LNCAP (cell line): ENCODE data around the gene FBF1.

Experiments
- TF ChIP-seq, protein P1 (sequence below): fragments of 450-650 bp; IDR thresholded peaks from 2 replicates; pipeline ENCODE4 v1.5.1; 2017; ENCODE audit warnings: mild to moderate bottlenecking

FBF1 gene

DNA sequence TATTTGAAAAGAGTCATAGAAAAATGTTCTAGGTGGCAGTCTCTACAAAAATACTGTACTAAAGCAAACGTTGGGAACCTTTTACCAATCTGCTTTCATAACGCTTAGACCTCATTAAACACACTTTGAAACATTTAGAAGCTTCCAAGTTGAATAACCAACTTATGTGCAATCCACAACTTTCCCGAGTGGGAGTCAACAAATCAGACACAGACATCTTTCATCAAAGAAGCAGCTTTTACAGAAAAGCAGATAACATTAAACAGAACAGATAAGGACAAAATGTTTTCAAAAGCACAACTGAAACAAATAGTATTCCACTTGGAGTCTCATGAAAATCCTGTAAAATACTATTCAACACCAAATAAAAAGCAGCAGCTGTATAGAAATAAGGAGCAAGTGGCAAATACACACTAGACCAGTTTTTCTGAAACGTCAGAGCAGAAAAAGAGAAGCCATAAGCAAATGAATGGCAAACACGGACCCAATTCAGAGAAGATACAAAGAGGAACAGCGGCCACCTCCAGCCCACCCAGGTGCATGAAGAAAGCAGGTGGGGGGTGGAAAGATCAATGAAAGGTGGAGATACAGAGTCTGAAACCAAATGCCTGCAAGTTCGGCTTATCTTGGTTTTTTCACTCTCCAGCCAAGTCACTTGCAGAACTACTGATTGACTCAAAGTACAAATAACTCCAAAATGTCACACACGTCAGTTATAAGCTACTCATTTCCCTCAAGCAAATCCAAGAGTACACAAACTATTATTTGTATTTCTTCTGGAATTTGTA, 18.4 kb upstream of the FBF1 start:
- TF ChIP-seq, protein P1, sequence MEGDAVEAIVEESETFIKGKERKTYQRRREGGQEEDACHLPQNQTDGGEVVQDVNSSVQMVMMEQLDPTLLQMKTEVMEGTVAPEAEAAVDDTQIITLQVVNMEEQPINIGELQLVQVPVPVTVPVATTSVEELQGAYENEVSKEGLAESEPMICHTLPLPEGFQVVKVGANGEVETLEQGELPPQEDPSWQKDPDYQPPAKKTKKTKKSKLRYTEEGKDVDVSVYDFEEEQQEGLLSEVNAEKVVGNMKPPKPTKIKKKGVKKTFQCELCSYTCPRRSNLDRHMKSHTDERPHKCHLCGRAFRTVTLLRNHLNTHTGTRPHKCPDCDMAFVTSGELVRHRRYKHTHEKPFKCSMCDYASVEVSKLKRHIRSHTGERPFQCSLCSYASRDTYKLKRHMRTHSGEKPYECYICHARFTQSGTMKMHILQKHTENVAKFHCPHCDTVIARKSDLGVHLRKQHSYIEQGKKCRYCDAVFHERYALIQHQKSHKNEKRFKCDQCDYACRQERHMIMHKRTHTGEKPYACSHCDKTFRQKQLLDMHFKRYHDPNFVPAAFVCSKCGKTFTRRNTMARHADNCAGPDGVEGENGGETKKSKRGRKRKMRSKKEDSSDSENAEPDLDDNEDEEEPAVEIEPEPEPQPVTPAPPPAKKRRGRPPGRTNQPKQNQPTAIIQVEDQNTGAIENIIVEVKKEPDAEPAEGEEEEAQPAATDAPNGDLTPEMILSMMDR: no peak

DNA sequence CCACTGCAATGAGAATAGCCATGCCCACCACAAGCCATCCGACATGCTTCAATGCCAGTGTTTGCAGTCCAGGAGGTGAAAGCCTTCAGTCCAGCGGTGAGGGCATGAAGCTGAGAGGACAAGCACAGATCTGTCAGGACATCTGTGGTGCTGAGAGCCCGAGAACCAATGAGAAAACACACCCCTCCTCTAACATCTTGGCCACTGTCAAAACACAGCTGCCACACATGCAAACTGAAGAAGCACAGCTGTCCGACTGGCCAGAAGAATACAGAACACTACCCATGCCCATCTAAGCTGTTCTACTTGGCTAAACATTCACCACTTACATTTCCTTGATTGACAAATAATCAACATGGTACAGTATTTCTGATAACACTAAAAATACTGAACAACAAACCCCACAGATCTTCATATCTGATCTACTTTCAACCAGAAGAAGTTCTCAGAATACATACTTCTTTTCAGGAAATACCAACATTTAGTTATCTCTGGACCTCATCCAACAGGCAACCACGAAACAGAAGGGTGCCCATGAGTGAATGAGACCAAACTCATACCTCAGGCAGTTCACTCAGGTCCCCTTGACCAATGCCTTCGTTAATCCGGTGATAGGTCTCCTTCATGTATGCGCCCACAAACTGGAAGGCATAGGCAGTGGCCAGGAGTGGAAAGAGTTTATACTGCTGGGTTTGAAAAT, 10.2 kb upstream of the FBF1 start:
- TF ChIP-seq, protein P1: no peak

DNA sequence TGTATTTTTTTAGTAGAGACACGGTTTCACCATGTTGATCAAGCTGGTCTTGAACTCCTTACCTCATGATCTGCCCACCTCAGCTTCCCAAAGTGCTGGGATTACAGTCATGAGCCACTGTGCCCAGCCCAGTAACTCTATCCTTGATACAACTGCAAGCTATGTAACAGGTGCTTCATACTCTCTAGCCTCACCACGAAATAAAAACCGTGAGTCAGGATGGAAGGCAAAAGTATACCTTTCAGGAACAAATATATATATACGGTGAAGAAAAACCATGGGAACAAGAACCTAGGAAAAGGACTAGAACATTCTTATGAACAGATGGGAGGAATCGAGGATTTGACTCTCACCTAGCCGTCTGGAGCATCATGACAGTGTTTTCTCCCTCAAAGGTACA, 9.6 kb upstream of the FBF1 start:
- TF ChIP-seq, protein P1: no peak

DNA sequence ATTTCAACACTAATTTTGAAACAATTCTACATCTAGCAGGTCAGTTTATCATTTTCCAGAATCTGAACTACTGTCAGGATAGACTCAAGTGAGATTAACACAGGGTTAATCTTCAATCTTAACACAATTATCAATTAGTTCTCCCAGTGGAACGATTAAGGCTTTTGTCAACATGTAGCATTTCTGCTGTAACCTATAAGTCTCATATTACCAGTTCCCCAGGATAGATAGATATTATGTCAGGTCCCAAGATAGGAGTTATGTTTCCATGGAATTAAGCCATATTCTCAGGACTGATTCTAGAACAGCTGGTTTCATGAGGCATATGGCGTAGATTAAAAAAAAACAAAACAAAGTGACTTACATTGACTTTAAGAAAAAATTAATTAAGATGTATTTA, 4.4 kb upstream of the FBF1 start:
- TF ChIP-seq, protein P1: no peak

DNA sequence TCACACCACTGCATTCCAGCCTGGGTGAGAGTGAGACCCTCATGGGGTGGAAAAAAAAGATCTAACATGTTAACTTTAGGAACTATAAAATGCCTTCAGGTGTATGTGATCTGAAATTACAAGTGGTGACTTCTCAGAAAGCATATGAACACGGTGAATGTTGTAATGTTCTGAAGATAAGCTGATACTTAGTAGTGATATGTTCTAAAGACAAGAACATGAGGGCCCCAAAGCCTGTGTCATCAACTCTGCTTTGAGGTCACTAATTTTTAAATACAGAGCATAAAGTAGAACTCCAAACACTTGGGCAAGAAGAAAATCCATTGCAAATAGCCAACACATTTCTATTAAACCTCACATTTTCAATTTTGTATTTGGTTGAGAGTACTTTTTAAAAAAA, 2.6 kb upstream of the FBF1 start:
- TF ChIP-seq, protein P1: no peak

DNA sequence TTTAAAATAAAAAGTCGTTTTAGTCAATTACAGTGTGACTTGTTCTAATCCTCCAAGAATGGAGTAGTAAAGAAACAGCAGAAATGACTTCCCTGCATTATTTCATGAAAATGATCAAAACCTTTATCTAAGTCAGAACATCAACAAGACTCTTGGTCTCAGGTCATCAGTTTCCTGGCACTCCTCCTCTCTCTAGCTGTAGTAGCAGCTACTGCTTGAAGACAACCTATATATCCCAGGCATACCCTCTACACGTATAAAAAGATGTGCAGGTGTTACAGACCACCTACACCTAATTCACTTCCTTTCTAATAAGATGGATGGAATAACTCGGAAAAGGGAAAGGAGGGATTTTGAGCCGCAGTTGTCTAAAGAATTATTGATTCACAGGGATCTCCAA, 1.6 kb upstream of the FBF1 start:
- TF ChIP-seq, protein P1: no peak

DNA sequence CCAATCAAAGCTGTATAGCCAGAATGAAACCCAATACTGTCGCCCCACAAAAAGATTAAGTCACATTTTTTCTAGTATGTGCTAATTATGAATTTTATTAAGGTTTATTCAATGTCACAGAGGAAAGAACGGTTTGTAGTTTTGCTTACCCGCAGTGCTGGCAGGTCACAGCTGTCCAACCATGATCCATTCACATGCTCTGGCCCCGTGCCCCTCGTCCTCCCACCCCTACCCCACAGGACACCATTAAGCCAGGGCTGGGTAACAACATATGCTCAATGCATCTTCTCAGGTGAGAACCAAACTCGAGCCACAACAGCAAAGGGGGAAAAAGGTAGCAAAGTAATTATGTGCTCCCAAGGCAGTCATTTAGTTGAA, 589 bp upstream of the FBF1 start:
- TF ChIP-seq, protein P1: no peak
